ENCODE results near the gene COA8.

- peak in 2 of 3 experiments; percentile 18 to 36 for TF ChIP-seq CTCF (IDR thresholded peaks at IDR 0.05)
- no peak for TF ChIP-seq POLR2A (IDR thresholded peaks at IDR 0.05)
These were observed 13.1 kb upstream of the COA8 start for GRCh38 chr14:103549361-103550311.

All from testis (tissue), 2 donors.